ENCODE results near the gene EFNA1.
A peak's percentile ranks its signal among the peaks of the same experiment; 100 is the strongest.

EFNA1 gene

DNA sequence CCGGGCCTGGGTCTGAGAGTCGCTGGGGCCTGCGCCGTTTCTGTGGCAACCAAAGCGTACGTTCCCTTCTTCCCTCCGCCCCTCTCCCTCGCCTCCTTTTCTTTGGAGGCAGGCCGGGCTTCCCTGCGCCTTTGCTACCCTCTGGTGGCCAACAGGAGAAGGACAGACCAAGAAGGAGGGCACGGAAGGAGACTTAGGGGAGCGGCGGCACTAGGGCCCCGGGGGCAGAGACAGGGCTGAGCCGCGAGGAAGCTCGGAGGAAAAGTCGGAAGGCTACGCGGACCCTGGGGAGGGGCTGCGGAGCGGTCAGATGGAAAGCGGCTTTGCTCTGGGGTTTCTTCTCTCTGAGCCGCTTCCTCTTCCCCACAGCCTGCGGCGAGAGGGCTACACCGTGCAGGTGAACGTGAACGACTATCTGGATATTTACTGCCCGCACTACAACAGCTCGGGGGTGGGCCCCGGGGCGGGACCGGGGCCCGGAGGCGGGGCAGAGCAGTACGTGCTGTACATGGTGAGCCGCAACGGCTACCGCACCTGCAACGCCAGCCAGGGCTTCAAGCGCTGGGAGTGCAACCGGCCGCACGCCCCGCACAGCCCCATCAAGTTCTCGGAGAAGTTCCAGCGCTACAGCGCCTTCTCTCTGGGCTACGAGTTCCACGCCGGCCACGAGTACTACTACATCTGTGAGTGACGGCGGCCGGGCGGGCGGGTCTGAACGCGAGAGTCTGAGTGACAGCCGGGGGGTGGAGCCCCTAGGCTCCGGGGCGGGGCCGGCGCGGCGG lies 42.8 kb upstream of the EFNA1 start:
- TF ChIP-seq CTCF (IDR thresholded peaks at IDR 0.05; ENCODE audit: low read depth, low read length, missing control alignments) = peak; percentile 96
- peaks cover 34% of the 10 kb centered on the region for H3K27me3 ChIP-seq (replicated peaks)
- in situ Hi-C loops (cut with HindIII; ENCODE audit: low pct_ligation_motif_present, low sequenced_read_pairs) = no loop called here
- peak overlapping the region; percentile 5 for H3K27ac ChIP-seq
- H3K36me3 ChIP-seq (replicated peaks) = no peaks in the 10 kb centered on the region
- peak; percentile 88 for DNase-seq
- H3K4me3 ChIP-seq (ENCODE audit: low read depth, low read length) = peak overlapping the region; percentile 76

DNA sequence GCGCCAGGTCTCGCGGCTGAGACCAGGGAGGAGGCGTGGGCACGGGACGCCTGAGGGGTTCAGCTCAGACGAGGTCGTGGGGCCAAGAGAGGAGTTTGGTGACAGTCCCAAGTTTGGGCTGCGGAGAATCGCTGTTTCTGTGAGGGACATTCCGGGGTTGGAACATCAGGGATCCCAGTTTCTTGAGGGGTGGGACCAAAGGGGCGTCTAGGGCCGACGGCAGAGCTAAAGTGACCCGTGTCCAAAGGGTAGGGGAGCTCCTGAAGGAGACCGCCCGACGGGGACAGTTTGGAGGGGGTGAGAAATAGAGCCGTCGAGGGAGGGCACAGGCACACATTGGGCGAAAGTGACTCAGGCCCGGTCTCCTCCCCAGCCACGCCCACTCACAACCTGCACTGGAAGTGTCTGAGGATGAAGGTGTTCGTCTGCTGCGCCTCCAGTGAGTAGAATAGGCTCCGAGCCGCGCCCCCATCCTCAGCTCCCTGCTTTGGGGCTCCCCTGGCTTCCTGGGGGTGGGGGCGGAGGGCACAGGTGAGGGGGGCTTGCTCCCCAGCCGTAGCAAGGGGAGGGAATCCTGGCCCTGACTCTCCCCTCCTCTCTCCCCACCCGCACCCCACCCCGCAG lies 42.1 kb upstream of the EFNA1 start:
- in situ Hi-C loops (cut with HindIII; ENCODE audit: low pct_ligation_motif_present, low sequenced_read_pairs) = no loop called here
- peak; percentile 22 for DNase-seq
- H3K27me3 ChIP-seq (replicated peaks) = peaks cover 27% of the 10 kb centered on the region
- H3K4me3 ChIP-seq (ENCODE audit: low read depth, low read length) = peak overlapping the region; percentile 76
- no peaks in the 10 kb centered on the region for H3K36me3 ChIP-seq (replicated peaks)
- no peak overlapping the region for H3K27ac ChIP-seq
- TF ChIP-seq CTCF (IDR thresholded peaks at IDR 0.05; ENCODE audit: low read depth, low read length, missing control alignments) = no peak

DNA sequence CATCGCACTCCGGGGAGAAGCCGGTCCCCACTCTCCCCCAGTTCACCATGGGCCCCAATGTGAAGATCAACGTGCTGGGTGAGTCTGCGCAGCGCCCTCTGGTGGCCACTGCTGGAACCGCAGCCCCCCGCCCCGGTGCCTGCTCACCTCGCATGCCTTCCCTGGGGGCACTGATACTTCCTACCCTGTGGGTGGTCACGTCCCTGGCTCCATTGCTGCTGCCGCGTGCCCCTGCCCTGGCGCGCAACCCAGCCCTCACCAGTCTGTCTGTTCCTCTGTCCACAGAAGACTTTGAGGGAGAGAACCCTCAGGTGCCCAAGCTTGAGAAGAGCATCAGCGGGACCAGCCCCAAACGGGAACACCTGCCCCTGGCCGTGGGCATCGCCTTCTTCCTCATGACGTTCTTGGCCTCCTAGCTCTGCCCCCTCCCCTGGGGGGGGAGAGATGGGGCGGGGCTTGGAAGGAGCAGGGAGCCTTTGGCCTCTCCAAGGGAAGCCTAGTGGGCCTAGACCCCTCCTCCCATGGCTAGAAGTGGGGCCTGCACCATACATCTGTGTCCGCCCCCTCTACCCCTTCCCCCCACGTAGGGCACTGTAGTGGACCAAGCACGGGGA lies 41.4 kb upstream of the EFNA1 start:
- Histone ChIP-seq H3K36me3 (replicated peaks) (no peaks in the 10 kb centered on the region), H3K4me3 (ENCODE audit: low read depth, low read length) (no peak overlapping the region), H3K27me3 (replicated peaks) (peaks cover 21% of the 10 kb centered on the region), H3K27ac (no peak overlapping the region)
- in situ Hi-C loops (cut with HindIII; ENCODE audit: low pct_ligation_motif_present, low sequenced_read_pairs) = no loop called here
- TF ChIP-seq CTCF (IDR thresholded peaks at IDR 0.05; ENCODE audit: low read depth, low read length, missing control alignments) = peak; percentile 94
- peak; percentile 41 for DNase-seq

DNA sequence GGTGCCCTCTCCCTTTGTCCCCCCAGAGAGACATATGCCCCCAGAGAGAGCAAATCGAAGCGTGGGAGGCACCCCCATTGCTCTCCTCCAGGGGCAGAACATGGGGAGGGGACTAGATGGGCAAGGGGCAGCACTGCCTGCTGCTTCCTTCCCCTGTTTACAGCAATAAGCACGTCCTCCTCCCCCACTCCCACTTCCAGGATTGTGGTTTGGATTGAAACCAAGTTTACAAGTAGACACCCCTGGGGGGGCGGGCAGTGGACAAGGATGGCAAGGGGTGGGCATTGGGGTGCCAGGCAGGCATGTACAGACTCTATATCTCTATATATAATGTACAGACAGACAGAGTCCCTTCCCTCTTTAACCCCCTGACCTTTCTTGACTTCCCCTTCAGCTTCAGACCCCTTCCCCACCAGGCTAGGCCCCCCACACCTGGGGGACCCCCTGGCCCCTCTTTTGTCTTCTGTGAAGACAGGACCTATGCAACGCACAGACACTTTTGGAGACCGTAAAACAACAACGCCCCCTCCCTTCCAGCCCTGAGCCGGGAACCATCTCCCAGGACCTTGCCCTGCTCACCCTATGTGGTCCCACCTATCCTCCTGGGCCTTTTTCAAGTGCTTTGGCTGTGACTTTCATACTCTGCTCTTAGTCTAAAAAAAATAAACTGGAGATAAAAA lies 40.7 kb upstream of the EFNA1 start:
- Histone ChIP-seq H3K27me3 (replicated peaks) (peaks cover 16% of the 10 kb centered on the region), H3K36me3 (replicated peaks) (no peaks in the 10 kb centered on the region), H3K27ac (no peak overlapping the region), H3K4me3 (ENCODE audit: low read depth, low read length) (no peak overlapping the region)
- in situ Hi-C loops (cut with HindIII; ENCODE audit: low pct_ligation_motif_present, low sequenced_read_pairs) = no loop called here
- TF ChIP-seq CTCF (IDR thresholded peaks at IDR 0.05; ENCODE audit: low read depth, low read length, missing control alignments) = peak; percentile 36
- DNase-seq = no peak

- no peak overlapping the region for H3K27ac ChIP-seq
- TF ChIP-seq CTCF (IDR thresholded peaks at IDR 0.05; ENCODE audit: low read depth, low read length, missing control alignments) = peak; percentile 99
- peak; percentile 48 for DNase-seq
These were observed 36.3 kb upstream of the EFNA1 start for GRCh38 chr1:155091071-155092051.

More at GRCh38 chr1:155091071-155092051, 36.3 kb upstream of the EFNA1 start:
- Histone ChIP-seq H3K36me3 (replicated peaks) (no peaks in the 10 kb centered on the region), H3K4me3 (ENCODE audit: low read depth, low read length) (no peak overlapping the region), H3K27me3 (replicated peaks) (peaks cover 8% of the 10 kb centered on the region)
- in situ Hi-C loops (cut with HindIII; ENCODE audit: low pct_ligation_motif_present, low sequenced_read_pairs) = no loop called here
